ENCODE data around the gene CRIP2. TPM values are rescaled to one million over a fixed set of nuclear protein-coding genes. Genes with fewer than 3 reads are reported as not detected.

CRIP2 gene
- total and polyA plus RNA-seq, 10 of the 15 experiments (the other 5 are each of a cell fraction or from before 2014, with no cell fraction given) = 0.04 to 0.62 (median 0.37) TPM; not detected in 5

GRCh38 chr14:105490572-105491365, 16.1 kb downstream of the CRIP2 start, which contains the start of gene TEDC1:
Gene TEDC1 (plus strand): TSS chr14:105491246. CDS start chr14:105491376, 130 bp downstream.
- WGBS (ENCODE audit: insufficient coverage, insufficient replicate concordance, low lambda C conversion rate, missing lambda C conversion rate) = under 1% methylated on average over 79 of the region's 94 CpGs
- SMC1A ChIA-PET (ENCODE audit: uncharacterized antibody, unreplicated experiment) = interaction anchor here (1.4 to 2.7 kb wide), 3 partner anchors 9 to 120 kb away, joined by 4 to 39 read pairs (median 20); no protein-coding TSS in a partner anchor
- in situ Hi-C loops (cut with MboI) = no loop called here
- no peak for TF ChIP-seq RUNX3 (IDR thresholded peaks at IDR 0.05; ENCODE audit: low read length)
- peak; percentile 88 for TF ChIP-seq NKRF (conservative IDR thresholded peaks at IDR 0.05)
- TF ChIP-seq ZNF592 (IDR thresholded peaks at IDR 0.05) = 0 out of 2 replicates have a peak, but pooled peaks have one; percentile 49
- TF ChIP-seq PAX5 (IDR thresholded peaks at IDR 0.05; ENCODE audit: borderline replicate concordance, low read depth, low read length) = peak; percentile 7; the same call in 1 of the 2 replicates
- TF ChIP-seq NFIC (IDR thresholded peaks at IDR 0.05; ENCODE audit: low read depth, low read length) = no peak
- no peak for TF ChIP-seq KDM1A (IDR thresholded peaks at IDR 0.05; ENCODE audit: borderline replicate concordance)
- peak; percentile 49; the same call in 1 of the 2 replicates for TF ChIP-seq MYB (IDR thresholded peaks at IDR 0.05; ENCODE audit: borderline replicate concordance, low read depth, low read length)
- TF ChIP-seq RBBP5 (conservative IDR thresholded peaks at IDR 0.05) = no peak
- TF ChIP-seq MTA2 (IDR thresholded peaks at IDR 0.05; ENCODE audit: low read depth) = no peak
- TF ChIP-seq MAX (IDR thresholded peaks at IDR 0.05; ENCODE audit: low read depth, low read length) = peak; percentile 25
- no peak for TF ChIP-seq ATF3 (IDR thresholded peaks at IDR 0.05; ENCODE audit: borderline replicate concordance, extremely low read depth, low read depth, low read length)
- TF ChIP-seq GABPA (IDR thresholded peaks at IDR 0.05; ENCODE audit: low read depth) = no peak
- no peak for TF ChIP-seq KAT2A (conservative IDR thresholded peaks at IDR 0.05; ENCODE audit: control insufficient read depth, low read depth, low read length)
- peak; percentile 53 for TF ChIP-seq ATF7 (IDR thresholded peaks at IDR 0.05; ENCODE audit: low read depth)
- peak; percentile 74 for TF ChIP-seq STAT1 (conservative IDR thresholded peaks at IDR 0.05)
- no peak; the same call in 1 of the 2 replicates for TF ChIP-seq RCOR1 (conservative IDR thresholded peaks at IDR 0.05; ENCODE audit: low read depth, low read length)
- 0 out of 2 replicates have a peak, but pooled peaks have one; percentile 58 for TF ChIP-seq TARDBP (IDR thresholded peaks at IDR 0.05; ENCODE audit: borderline replicate concordance)

More at GRCh38 chr14:105490572-105491365, 16.1 kb downstream of the CRIP2 start, which contains the start of gene TEDC1:
- DNase-seq (ENCODE audit: low read depth, low spot score) (peak; percentile 100), ATAC-seq (peak; percentile 82), FAIRE-seq (peak; percentile 100)
- peak within 1 kb of the TSS; percentile 100 for H3K4me2 ChIP-seq (ENCODE audit: control insufficient read depth, insufficient read depth)
- ChIA-PET CTCF (interaction anchor here (0.6 to 4.4 kb wide), 7 partner anchors 9 to 179 kb away, joined by 3 to 103 read pairs (median 8); no protein-coding TSS in a partner anchor), POLR2A (interaction anchor here (1.7 to 2.0 kb wide), 3 partner anchors 10 to 121 kb away, joined by 4 to 23 read pairs (median 4); no protein-coding TSS in a partner anchor), RAD21 (ENCODE audit: unreplicated experiment) (interaction anchor here (1.5 to 2.5 kb wide), 5 partner anchors 9 to 120 kb away, joined by 4 to 74 read pairs (median 10); no protein-coding TSS in a partner anchor)
- BruUV-seq (replicated peaks) = no TSS peak
- peak within 1 kb of the TSS; percentile 67 for H3K27ac ChIP-seq (ENCODE audit: control insufficient read depth, insufficient read depth)
- H3K79me2 ChIP-seq (ENCODE audit: control insufficient read depth, insufficient read depth, low read length) = peaks cover 8% of the 10 kb centered on the region
- H2AFZ ChIP-seq (ENCODE audit: control insufficient read depth, low read depth, low read length) = peak within 1 kb of the TSS; percentile 92
- H3K9me3 ChIP-seq (replicated peaks; ENCODE audit: control insufficient read depth, insufficient read depth, low read length) = no peaks in the 10 kb centered on the region
- H3K9ac ChIP-seq (ENCODE audit: control insufficient read depth, insufficient read depth, low read length) = peak within 1 kb of the TSS; percentile 77
- no peaks in the 10 kb centered on the region for H4K20me1 ChIP-seq (ENCODE audit: control insufficient read depth, insufficient read depth)
- intact Hi-C loops (cut with micrococcal nuclease; ENCODE audit: unreplicated experiment) = loop anchor here (1.0 to 5.0 kb wide), 2 partner anchors 37 to 189 kb away; partner anchors contain the start of genes BRF1 and TMEM121
- H3K27me3 ChIP-seq (replicated peaks in 1 of 2; ENCODE audit: control insufficient read depth in 2 of 2, insufficient read depth in 2 of 2, low read length in 1 of 2) = no peaks in the 10 kb centered on the region
- peaks cover 25% of the 10 kb centered on the region for H3K4me1 ChIP-seq (ENCODE audit: control insufficient read depth, insufficient read depth, low read length)
- no peaks in the 10 kb centered on the region; a peak in 1 of 4 replicates for H3K36me3 ChIP-seq (ENCODE audit: control insufficient read depth in 2 of 2, insufficient read depth in 2 of 2, low read length in 1 of 2)
- peak within 1 kb of the TSS; percentile 84 for H3K4me3 ChIP-seq
